Renal cortical epithelial cell (primary cell): ENCODE data around the gene PIGT. TPM values are rescaled to one million over a fixed set of nuclear protein-coding genes. Genes with fewer than 3 reads are reported as not detected.
A peak's percentile ranks its signal among the peaks of the same experiment; 100 is the strongest.
"Not testable (repeated sequence)": the region's sequence is repeated elsewhere in the genome, so short reads cannot be mapped to it uniquely, and the experiment has no call there.

ENCODE experiments used
- DNase-seq: peaks from one replicate; pipeline ENCODE4 v3.0.0-alpha.2; 2011; ENCODE audit warnings: low read depth
- total RNA-seq: library from RNA; depleted of rRNA; stranded (reverse); fragments of >200 nt; gene quantifications from 2 replicates; pipeline ENCODE4 v1.2.3, GENCODE V29; 2014

The PIGT gene
- total RNA-seq, 1 donor from 2014 or later = 32.9 TPM

- no peak for DNase-seq
Measured at GRCh38 chr20:45462711-45463509, 47.0 kb downstream of the PIGT start.

- DNase-seq = no peak
Measured at GRCh38 chr20:45463709-45464108, 47.8 kb downstream of the PIGT start.

GRCh38 chr20:45465491-45466266 lies 49.7 kb downstream of the PIGT start:
- DNase-seq = no peak

- no peak for DNase-seq
Measured at GRCh38 chr20:45467172-45467571, 51.2 kb downstream of the PIGT start.

GRCh38 chr20:45467861-45468260 lies 51.9 kb downstream of the PIGT start:
- DNase-seq = no peak

- DNase-seq = peak; percentile 62
Measured at GRCh38 chr20:45469336-45470261, 53.7 kb downstream of the PIGT start, which contains the start of gene WFDC2. Gene WFDC2 (plus strand): TSS chr20:45469753. CDS start chr20:45469782, 29 bp downstream.

GRCh38 chr20:45470262-45470931 lies 54.5 kb downstream of the PIGT start:
- peak; percentile 63 for DNase-seq

- peak; percentile 36 for DNase-seq
Measured at GRCh38 chr20:45470937-45471336, 55.0 kb downstream of the PIGT start.

- DNase-seq = not testable (repeated sequence)
Measured at GRCh38 chr20:45472286-45472685, 56.3 kb downstream of the PIGT start.

Other genes starting within 250 kb of the PIGT start
- gene PI3, start 241.2 kb upstream of the PIGT start, total RNA-seq = 0.55 TPM in 1 of 2 replicates, not detected in the other
- gene SEMG1, start 209.1 kb upstream of the PIGT start, total RNA-seq = not detected in 2 replicates
- gene SEMG2, start 194.8 kb upstream of the PIGT start, total RNA-seq = not detected in 2 replicates
- gene SLPI, start 161.6 kb upstream of the PIGT start, total RNA-seq = 58.2 and 256 TPM in 2 replicates
- not detected in 2 replicates for gene RBPJL, start 109.3 kb upstream of the PIGT start, total RNA-seq
- gene MATN4, start 107.8 kb upstream of the PIGT start, total RNA-seq = not detected in 2 replicates
- 500 and 534 TPM in 2 replicates for gene SDC4, start 67.7 kb upstream of the PIGT start, total RNA-seq
- gene SYS1, start 53.0 kb upstream of the PIGT start, total RNA-seq = 23.6 and 41.0 TPM in 2 replicates
- not detected in 2 replicates for gene TP53TG5, start 37.8 kb upstream of the PIGT start, total RNA-seq
- gene DBNDD2, start 7.9 kb upstream of the PIGT start, total RNA-seq = 7.1 and 18.4 TPM in 2 replicates
- gene WFDC2, start 53.6 kb downstream of the PIGT start, total RNA-seq = 1.6 and 25.0 TPM in 2 replicates
- gene SPINT3, start 99.5 kb downstream of the PIGT start, total RNA-seq = not detected in 2 replicates
- gene WFDC6, start 123.3 kb downstream of the PIGT start, total RNA-seq = not detected in 2 replicates
- gene EPPIN, start 131.3 kb downstream of the PIGT start, total RNA-seq = not detected in 2 replicates
- gene WFDC8, start 163.1 kb downstream of the PIGT start, total RNA-seq = not detected in 2 replicates
- not detected in 2 replicates for gene WFDC10A, start 213.6 kb downstream of the PIGT start, total RNA-seq
- not detected in 2 replicates for gene WFDC9, start 215.1 kb downstream of the PIGT start, total RNA-seq